AG04449 (cell line): ENCODE data around the gene NCOR2.

ENCODE experiments used
- CTCF ChIA-PET: fragments of 350-600 bp; formaldehyde crosslinking; extraction: SDS; loops from one replicate; lab custom pipeline; 2021; ENCODE audit warnings: antibody characterized with exemption; lab: Yijun Ruan, JAX
- POLR2A ChIA-PET: fragments of 400-600, 350-600 bp; formaldehyde crosslinking; extraction: SDS; loops from one replicate; lab custom pipeline; 2020; ENCODE audit warnings: antibody characterized with exemption, inconsistent platforms; lab: Yijun Ruan, JAX
- DNase-seq: peaks from one replicate; pipeline ENCODE4 v3.0.0-alpha.2; 2010; ENCODE audit warnings: low read depth, low spot score
- H3K4me3 ChIP-seq: 2 replicates; pipeline ENCODE4 v1.5.1; 2011; ENCODE audit warnings: low read depth, mild to moderate bottlenecking, control low read depth, low read length
- TF ChIP-seq, protein P1 (sequence below): IDR thresholded peaks from one replicate; pipeline ENCODE4 v1.5.1; 2011; ENCODE audit warnings: mild to moderate bottlenecking, moderate library complexity, low read length, control low read depth, inconsistent platforms; ENCODE audit not compliant: insufficient read depth; ENCODE audit errors: missing control alignments

Gene NCOR2

DNA sequence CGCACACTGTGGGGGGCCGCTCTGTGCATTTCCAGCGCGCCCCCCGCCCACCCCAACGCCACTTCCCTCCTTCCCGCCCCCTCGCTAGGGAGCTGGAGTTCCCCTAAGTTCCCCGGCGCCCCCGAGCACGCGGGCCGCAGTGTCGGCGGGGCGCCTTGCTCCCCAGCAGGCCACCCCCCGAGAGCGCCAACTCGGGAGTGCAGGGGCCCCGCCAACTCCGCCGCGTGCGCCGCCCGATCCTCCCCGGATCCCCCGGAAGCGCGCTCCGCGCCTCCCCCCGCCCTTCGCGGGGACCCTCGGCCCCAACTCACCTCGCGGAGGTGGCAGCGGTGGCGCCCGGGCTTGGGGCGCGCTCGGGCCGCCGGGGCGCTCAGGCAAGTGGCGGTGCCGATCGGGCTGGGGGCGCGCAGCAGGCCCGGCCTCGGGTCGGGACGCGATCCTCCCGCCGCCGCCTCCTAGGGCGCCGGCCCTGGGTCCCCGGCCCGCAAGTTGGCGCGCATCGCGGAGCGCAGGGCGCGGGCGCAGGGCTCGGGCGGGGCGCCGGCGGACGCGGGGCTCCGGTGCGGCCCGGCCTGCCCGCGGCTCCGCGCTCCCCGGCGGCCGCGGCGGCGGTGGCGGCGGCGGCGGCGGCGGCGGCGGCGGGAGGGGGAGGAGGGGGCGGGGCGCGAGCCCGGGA lies at the start of gene NCOR2:
TSS of gene NCOR2 (minus strand) at position 616 of the 676 bp plus-strand sequence. CDS start 72,361 bp downstream, outside the sequence.
- H3K4me3 ChIP-seq: peak within 1 kb of the TSS; percentile 86
- ChIA-PET CTCF (interaction anchor here (1.6 to 8.1 kb wide), 3 partner anchors 41 to 200 kb away, joined by 5 to 83 read pairs (median 7); no protein-coding TSS in a partner anchor), POLR2A (interaction anchor here (0.5 to 1.9 kb wide), 8 partner anchors 17 to 284 kb away, joined by 3 to 7 read pairs (median 4); no protein-coding TSS in a partner anchor)
- no peak for DNase-seq
- TF ChIP-seq, protein P1, sequence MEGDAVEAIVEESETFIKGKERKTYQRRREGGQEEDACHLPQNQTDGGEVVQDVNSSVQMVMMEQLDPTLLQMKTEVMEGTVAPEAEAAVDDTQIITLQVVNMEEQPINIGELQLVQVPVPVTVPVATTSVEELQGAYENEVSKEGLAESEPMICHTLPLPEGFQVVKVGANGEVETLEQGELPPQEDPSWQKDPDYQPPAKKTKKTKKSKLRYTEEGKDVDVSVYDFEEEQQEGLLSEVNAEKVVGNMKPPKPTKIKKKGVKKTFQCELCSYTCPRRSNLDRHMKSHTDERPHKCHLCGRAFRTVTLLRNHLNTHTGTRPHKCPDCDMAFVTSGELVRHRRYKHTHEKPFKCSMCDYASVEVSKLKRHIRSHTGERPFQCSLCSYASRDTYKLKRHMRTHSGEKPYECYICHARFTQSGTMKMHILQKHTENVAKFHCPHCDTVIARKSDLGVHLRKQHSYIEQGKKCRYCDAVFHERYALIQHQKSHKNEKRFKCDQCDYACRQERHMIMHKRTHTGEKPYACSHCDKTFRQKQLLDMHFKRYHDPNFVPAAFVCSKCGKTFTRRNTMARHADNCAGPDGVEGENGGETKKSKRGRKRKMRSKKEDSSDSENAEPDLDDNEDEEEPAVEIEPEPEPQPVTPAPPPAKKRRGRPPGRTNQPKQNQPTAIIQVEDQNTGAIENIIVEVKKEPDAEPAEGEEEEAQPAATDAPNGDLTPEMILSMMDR: no peak

DNA sequence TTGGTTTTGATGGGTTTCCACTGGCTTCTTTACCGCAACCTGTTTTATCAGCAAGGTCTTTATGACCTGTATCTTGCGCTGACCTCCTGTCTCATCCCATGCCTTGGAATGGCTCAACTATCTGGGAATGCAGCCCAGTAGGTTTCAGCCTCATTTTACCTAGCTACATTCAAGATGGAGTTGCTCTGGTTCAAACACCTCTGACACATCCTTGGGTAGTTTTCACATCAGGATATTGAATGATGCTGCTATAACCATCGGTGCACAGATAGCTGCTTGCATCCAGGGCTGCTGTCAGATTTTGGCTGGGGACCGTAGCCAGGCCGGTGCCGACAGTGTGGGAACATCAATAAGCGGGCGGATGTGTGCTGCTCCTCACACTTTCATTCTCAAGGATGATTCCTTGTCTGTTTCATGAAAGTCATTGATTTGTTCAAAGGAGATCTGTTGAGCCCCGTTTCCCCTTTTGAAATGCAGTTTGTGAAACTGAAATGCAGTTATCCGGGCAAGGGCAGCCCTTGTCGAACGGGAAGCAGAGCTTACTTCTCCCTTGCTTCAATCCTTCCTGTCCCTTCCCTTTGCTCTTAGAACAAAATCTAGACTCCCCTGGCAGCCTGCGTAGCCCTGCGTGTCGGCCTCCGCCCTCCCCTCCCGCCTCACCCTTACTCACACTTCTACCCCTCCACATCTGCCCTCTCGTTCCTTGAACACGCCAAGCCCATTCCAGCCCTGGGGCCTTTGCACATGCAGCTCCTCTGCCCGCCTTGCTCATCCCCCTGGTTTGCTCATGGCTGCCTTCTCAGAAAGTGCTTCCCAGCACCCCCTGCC lies 49.2 kb upstream of the NCOR2 start:
- TF ChIP-seq, protein P1: no peak
- ChIA-PET POLR2A (interaction anchor here (0.6 kb wide), 1 partner anchor 94 kb away, joined by 3 read pairs; no protein-coding TSS in a partner anchor), CTCF (interaction anchor here (1.2 kb wide), 1 partner anchor 11 kb away, joined by 3 read pairs; no protein-coding TSS in a partner anchor)
- DNase-seq: no peak
- H3K4me3 ChIP-seq: no peak overlapping the region

DNA sequence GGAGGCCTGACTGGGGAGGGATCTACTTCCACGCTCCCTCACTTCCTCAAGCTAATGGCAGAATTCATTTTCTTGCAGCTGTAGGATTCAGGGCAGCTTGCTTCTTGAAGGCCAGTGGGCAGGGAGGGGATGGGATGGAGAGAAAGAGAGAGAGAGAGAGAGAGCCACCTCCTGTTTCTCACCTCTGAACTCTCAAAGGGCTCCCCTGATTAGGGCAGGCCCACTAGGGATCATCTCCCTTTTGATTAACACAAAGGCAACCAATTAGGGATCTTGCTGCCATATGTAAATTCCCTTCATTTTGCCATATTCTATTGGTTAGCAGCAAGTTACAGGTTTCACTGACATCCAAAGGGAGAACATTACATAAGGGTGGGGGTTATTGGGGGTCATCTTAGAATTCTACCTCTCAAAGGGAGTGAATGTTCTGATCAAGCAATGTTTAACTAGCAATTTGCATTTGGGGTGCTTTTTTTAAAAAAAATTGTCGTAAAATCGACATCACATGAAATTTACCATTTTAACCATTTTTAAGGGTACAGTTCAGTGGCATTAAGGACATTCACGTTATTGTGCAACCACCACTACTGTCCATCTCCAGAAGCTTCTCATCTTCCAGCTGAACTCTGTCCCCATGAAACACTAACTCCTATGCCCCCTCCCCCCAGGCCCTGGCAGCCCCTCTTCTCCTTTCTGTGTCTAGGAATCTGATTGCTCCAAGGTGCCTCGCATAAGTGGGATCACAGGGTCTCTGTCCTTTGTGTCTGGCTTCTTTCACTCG lies 47.3 kb upstream of the NCOR2 start:
- TF ChIP-seq, protein P1: no peak
- H3K4me3 ChIP-seq: no peak overlapping the region
- ChIA-PET POLR2A (no interaction called here), CTCF (no interaction called here)
- no peak for DNase-seq

GRCh38 chr12:124613151-124613585 lies 45.8 kb upstream of the NCOR2 start:
- no peak for DNase-seq
- POLR2A ChIA-PET: no interaction called here
- TF ChIP-seq, protein P1: no peak
- H3K4me3 ChIP-seq: no peak overlapping the region
- CTCF ChIA-PET: interaction anchor here (0.9 kb wide), 1 partner anchor 10 kb away, joined by 3 read pairs; no protein-coding TSS in a partner anchor

GRCh38 chr12:124612410-124612680 lies 44.9 kb upstream of the NCOR2 start:
- POLR2A ChIA-PET: no interaction called here
- TF ChIP-seq, protein P1: no peak
- H3K4me3 ChIP-seq: no peak overlapping the region
- CTCF ChIA-PET: no interaction called here
- DNase-seq: no peak
